Stimulated activated CD4-positive, alpha-beta T cell treated with anti-CD3 and anti-CD28 coated beads, Interleukin-15, amount 100 ng/mL, for 1 hour (primary cell): ENCODE measurements around the gene ZFPM1.

Experiments used
- DNase-seq, 2 donors: peaks; one replicate each; pipeline ENCODE4 v3.0.0-alpha.2; 2020; ENCODE audit warnings: low read depth in 1 of 2, low spot score in 1 of 2

ZFPM1 gene

DNA sequence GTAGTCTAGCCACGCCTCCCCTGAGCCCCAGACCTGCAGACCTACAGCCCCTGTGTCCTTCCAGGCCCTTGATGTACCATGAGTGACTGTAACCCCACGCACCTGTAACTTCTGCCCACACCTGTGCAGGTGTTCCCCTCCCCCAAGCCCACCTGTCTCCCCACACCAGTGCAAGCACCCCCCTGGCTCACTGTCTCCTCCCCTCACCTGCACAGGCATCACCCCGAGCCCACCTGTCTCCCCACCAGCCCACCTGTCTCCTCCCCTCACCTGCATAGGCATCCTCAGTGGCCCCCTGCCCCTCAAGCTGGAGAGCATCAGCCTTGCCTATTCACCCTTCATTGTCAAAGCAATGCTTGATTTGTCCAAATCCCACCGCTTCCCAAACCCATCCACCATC, 84.8 kb downstream of the ZFPM1 start:
- DNase-seq, result no peak

- DNase-seq, result no peak
These were observed 85.4 kb downstream of the ZFPM1 start for GRCh38 chr16:88538366-88539060.

DNA sequence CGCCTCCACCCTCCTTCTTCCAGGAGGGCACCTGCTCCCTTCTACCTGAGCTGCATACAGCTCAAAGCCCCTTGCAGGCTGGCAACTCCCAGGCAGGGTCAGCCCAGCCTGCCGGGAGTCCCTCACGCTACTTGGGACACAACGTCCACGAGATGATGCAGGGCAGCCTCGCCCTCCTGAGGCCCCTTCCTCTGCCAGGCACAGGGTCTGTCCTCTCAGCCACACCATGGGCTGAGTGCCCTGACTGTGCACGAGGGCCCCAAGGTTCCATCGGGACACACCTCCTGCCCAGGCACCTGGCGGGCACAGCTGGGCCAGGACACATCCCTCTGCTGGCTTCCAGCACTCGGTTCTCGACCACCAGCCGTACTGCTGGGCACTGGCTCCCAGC, 86.2 kb downstream of the ZFPM1 start:
- DNase-seq, result no peak

- DNase-seq, result no peak
These were observed 86.7 kb downstream of the ZFPM1 start for GRCh38 chr16:88539652-88540345.

- no peak for DNase-seq
These were observed 87.4 kb downstream of the ZFPM1 start for GRCh38 chr16:88540346-88540977.

DNA sequence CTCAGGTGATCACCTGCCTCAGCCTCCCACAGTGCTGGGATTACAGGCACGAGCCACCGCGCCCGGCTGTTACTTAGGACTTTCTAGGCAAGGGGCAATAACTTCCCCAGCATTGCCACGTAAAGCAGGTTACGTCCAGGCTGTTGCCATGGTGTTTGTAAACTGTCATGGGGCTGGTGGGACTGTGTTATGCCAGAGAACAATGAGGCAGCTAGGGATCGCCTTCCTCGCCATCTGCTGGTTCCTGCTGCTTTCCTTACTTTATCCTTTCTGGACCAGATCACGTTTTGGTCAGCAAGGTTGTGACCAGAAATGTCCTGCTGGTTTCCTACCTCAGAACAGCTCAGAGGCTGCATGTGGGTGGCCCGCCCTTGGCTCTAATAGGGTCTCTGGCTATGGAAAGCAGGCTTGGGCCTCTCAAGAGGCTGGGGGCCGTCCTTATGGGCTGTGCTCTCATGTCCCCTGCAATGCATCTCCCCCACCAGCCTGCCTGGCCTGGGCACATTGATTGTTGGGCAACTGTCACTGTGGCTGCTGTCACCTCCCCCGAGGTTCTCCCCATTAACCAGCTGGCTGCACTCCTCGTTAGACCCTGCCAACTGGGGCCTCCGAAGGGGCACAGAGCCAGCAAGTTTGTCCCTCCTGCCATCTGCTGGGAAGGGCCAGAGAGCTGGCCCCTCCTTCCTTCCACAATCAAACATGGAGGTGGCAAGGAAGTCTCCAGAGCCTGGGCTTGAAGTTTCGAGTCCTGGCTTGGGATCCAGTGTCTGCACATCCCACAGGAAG, 88.9 kb downstream of the ZFPM1 start:
- no peak for DNase-seq

- DNase-seq, result no peak
These were observed 90.2 kb downstream of the ZFPM1 start for GRCh38 chr16:88543230-88543813.

DNA sequence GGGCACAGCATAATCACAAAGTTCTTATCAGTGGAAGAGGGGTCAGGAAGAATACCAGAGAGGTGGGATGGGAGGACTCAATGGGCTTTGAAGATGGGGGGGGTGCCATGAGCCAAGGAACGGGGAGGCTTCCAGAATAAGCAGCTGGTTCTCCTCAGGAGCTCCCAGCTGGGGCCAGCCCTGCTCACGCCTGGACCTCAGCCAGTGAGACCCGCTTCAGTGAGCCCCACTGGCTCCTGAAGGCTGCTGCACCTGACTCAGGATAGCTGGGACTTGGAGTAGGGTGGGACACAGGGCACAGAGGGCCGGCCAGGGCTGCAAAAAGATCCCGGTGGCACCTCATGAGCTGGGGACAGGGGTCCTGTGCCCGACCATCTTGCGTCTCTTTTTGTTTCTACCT, 92.7 kb downstream of the ZFPM1 start:
- DNase-seq, result no peak

DNA sequence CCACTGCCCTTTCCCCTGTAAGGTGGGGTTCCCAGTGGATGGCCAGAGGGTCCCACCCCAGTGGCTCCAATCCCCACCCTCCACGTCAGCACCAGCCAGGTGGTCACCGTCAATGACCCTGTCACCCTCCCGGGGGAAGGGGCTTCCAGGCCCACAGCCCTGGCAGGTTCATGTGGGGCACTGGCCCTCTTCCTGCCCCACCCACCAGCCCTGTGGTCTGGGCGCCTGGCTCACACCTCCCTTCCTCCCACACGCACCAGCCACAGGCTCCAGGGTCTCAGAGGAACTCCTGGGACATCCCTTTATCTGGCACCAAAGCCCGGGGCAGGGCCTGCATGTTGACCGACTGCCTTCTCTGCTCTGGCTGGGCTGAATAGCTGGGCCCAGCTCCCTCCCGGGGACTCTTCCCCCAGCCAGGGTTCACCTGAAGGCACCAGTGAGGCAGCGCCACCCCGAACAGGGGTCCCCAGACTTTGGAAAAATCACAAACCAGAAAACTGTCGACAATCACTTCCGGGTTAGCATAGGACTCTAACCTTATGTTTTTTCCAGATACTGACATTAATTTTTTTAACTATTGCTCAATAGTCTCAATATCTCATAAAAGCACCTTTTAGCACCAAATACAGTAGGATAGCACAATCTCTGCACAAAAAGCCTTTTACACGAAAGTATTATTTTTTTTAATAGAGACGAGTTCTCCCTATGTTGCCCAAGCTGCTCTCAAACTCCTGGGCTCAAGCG, 95.2 kb downstream of the ZFPM1 start:
- DNase-seq, result no peak

GRCh38 chr16:88548985-88549384, 95.9 kb downstream of the ZFPM1 start:
- no peak for DNase-seq

GRCh38 chr16:88549671-88550245, 96.7 kb downstream of the ZFPM1 start:
- no peak for DNase-seq

GRCh38 chr16:88550246-88550661, 97.2 kb downstream of the ZFPM1 start:
- DNase-seq, result no peak

DNA sequence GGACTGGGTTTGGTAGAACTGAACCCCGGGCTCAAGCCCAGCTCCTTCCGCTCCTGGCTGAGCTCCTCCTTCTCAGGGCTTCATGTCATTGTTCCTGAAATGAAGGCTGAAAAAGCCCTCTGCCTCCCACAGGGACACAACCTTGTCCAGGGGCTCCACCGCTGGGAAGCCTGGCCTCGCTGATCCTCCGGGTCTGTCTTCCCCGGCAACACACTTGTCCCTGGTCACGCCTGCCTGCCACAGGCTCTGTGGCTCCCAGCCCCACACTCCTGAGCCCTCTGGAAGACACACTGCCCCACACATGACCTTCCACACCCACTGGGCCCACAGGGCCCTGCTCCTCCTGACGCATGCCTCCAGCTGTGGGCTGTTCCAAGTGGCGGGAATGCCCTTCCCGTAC, 99.1 kb downstream of the ZFPM1 start:
- DNase-seq, result no peak

DNA sequence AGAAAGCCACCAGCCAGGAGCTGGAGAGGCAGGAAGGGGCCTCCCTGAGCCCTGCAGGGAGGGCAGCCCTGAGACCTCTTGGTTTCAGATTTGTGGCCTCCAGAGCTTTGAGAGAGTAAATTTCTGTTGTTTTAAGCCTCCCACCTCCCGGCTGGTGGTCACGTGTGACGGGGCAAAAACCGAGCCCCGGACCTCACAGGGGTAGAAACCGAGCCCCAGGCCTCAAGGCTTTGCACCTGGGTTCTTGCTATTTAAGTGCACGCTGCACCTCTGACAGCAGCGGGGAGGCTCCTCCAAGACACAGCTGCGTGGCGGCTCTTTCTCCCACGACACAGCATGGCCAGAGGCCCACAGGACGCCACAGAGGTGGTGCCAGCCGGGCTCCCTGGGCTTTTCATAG, 99.7 kb downstream of the ZFPM1 start:
- DNase-seq, result no peak

- DNase-seq, result no peak
These were observed 100.7 kb downstream of the ZFPM1 start for GRCh38 chr16:88553739-88554138.

DNA sequence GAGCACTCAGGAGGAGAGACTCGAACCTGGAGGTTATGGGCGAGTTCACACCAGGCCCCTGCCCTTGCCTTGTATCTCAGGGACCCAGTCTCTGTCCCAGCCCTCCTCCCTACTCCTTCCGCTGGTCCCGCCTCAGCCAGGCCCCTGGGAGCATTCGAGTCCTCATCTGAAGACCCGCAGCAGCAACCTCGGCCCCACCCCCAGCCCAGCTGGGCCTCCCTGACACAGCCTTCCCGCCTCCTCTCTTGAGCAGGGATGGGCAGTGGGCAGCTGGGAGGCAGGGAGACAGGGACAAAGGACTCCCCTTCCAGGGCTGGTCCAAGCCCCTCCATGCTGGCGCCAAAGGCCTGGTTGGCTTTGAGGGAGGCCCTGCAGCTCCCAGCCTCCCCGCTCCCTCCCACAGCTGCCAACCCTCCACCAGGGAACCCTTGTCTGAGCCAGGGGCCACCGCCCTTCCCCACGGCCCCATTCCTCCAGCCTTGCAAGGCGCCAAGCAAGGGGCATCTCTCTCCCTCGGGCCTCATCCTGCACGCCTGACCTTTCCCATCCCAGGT, 101.7 kb downstream of the ZFPM1 start:
- DNase-seq, result no peak

DNA sequence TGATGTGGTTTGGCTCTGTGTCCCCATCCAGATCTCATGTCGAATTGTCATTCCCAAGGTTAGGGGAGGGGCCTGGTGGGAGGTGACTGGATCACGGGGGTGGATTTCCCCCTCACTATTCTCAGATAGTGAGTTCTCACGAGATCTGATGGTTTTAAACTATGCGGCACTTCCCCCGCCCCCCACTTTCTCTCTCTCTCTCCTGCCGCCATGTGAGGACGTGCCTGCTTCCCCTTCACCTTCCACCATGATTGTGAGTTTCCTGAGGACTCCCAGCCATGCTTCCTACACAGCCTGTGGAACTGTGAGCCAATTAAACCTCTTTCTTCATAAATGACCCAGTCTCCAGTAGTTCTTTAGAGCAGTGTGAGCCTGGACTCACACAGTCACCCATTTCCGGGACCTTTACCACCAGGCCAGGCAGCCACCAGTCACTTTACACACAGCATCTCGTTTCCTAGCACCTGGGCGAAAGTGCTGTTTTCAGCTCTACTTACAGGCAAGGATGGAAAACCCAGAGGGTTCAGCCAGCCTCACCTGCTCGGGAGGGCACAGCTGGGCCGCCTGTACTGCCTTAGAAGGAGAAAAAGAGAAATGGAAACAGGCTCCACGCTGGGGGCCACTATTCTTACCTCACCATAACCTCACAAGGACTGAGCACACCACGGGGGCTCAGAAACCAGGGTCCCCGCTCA, 103.4 kb downstream of the ZFPM1 start:
- no peak for DNase-seq

DNA sequence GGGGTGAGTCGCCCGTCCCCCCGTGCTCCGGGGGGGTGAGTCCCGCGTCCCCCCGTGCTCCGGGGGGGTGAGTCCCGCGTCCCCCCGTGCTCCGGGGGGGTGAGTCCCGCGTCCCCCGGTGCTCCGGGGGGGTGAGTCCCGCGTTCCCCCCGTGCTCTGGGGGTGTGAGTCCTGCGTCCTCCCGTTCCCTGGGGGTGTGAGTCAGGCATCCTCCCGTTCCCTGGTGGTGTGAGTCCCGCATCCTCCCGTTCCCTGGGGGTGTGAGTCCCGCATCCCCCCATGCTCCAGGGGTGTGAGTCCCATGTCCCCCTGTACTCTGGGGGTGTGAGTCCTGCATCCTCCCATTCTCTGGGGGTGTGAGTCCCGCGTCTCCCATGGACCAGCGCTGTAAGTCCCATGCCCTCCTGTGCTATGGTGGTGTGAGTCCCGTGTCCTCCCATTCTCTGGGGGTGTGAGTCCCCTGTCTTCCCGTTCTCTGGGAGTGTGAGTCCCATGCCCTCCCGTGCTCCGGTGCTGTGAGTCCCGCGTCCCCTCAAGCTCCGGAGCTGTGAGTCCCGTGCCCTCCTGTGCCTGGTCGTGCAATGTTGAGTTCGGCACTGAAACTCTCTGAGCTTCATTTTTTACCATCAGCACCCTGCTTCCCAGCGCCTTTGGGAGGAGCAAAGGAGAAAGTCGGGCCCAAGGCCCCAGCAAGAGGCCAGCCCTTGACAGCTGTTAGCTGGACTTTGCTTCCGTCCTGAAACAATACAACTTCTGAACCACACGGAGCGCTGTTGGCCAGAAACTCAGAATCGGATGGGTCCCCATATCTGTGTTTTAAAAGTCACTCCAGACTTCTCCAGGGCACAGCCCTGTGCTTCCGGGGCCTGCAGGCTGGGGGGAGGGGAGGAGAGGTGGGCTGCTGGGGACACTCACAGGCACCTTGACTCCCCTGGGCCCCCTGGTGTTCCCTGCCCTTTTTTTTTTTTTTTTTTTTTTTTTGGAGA, 105.7 kb downstream of the ZFPM1 start:
- DNase-seq, result no peak
